Measurements from ENCODE around the gene TPM2. TPM values are rescaled to one million over a fixed set of nuclear protein-coding genes. Genes with fewer than 3 reads are reported as not detected.
A peak's percentile ranks its signal among the peaks of the same experiment; 100 is the strongest.

The TPM2 gene
- total and polyA plus RNA-seq, 9 of the 15 experiments (the other 6 are each of a cell fraction or from before 2014, with no cell fraction given), result 0.28 to 16.1 (median 4.5) TPM

- TF ChIP-seq, protein P1, sequence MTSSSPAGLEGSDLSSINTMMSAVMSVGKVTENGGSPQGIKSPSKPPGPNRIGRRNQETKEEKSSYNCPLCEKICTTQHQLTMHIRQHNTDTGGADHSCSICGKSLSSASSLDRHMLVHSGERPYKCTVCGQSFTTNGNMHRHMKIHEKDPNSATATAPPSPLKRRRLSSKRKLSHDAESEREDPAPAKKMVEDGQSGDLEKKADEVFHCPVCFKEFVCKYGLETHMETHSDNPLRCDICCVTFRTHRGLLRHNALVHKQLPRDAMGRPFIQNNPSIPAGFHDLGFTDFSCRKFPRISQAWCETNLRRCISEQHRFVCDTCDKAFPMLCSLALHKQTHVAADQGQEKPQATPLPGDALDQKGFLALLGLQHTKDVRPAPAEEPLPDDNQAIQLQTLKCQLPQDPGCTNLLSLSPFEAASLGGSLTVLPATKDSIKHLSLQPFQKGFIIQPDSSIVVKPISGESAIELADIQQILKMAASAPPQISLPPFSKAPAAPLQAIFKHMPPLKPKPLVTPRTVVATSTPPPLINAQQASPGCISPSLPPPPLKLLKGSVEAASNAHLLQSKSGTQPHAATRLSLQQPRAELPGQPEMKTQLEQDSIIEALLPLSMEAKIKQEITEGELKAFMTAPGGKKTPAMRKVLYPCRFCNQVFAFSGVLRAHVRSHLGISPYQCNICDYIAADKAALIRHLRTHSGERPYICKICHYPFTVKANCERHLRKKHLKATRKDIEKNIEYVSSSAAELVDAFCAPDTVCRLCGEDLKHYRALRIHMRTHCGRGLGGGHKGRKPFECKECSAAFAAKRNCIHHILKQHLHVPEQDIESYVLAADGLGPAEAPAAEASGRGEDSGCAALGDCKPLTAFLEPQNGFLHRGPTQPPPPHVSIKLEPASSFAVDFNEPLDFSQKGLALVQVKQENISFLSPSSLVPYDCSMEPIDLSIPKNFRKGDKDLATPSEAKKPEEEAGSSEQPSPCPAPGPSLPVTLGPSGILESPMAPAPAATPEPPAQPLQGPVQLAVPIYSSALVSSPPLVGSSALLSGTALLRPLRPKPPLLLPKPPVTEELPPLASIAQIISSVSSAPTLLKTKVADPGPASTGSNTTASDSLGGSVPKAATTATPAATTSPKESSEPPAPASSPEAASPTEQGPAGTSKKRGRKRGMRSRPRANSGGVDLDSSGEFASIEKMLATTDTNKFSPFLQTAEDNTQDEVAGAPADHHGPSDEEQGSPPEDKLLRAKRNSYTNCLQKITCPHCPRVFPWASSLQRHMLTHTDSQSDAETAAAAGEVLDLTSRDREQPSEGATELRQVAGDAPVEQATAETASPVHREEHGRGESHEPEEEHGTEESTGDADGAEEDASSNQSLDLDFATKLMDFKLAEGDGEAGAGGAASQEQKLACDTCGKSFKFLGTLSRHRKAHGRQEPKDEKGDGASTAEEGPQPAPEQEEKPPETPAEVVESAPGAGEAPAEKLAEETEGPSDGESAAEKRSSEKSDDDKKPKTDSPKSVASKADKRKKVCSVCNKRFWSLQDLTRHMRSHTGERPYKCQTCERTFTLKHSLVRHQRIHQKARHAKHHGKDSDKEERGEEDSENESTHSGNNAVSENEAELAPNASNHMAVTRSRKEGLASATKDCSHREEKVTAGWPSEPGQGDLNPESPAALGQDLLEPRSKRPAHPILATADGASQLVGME (CRISPR knock-in tag; IDR thresholded peaks at IDR 0.05), result no peak
- no peak for TF ChIP-seq PHB (CRISPR knock-in tag; IDR thresholded peaks at IDR 0.05)
- peak; percentile 88 for TF ChIP-seq ETV1 (tag; conservative IDR thresholded peaks at IDR 0.05; ENCODE audit: low read depth)
- peak in 1 of 2 experiments; percentile 94; a peak in 1 of 4 replicates for TF ChIP-seq KDM4B (IDR thresholded peaks at IDR 0.05; ENCODE audit: borderline replicate concordance in 2 of 2, low read depth in 1 of 2)
- TF ChIP-seq ASH1L (IDR thresholded peaks at IDR 0.05; ENCODE audit: borderline replicate concordance, low read depth, partially characterized antibody), result no peak
- TF ChIP-seq, protein P2, sequence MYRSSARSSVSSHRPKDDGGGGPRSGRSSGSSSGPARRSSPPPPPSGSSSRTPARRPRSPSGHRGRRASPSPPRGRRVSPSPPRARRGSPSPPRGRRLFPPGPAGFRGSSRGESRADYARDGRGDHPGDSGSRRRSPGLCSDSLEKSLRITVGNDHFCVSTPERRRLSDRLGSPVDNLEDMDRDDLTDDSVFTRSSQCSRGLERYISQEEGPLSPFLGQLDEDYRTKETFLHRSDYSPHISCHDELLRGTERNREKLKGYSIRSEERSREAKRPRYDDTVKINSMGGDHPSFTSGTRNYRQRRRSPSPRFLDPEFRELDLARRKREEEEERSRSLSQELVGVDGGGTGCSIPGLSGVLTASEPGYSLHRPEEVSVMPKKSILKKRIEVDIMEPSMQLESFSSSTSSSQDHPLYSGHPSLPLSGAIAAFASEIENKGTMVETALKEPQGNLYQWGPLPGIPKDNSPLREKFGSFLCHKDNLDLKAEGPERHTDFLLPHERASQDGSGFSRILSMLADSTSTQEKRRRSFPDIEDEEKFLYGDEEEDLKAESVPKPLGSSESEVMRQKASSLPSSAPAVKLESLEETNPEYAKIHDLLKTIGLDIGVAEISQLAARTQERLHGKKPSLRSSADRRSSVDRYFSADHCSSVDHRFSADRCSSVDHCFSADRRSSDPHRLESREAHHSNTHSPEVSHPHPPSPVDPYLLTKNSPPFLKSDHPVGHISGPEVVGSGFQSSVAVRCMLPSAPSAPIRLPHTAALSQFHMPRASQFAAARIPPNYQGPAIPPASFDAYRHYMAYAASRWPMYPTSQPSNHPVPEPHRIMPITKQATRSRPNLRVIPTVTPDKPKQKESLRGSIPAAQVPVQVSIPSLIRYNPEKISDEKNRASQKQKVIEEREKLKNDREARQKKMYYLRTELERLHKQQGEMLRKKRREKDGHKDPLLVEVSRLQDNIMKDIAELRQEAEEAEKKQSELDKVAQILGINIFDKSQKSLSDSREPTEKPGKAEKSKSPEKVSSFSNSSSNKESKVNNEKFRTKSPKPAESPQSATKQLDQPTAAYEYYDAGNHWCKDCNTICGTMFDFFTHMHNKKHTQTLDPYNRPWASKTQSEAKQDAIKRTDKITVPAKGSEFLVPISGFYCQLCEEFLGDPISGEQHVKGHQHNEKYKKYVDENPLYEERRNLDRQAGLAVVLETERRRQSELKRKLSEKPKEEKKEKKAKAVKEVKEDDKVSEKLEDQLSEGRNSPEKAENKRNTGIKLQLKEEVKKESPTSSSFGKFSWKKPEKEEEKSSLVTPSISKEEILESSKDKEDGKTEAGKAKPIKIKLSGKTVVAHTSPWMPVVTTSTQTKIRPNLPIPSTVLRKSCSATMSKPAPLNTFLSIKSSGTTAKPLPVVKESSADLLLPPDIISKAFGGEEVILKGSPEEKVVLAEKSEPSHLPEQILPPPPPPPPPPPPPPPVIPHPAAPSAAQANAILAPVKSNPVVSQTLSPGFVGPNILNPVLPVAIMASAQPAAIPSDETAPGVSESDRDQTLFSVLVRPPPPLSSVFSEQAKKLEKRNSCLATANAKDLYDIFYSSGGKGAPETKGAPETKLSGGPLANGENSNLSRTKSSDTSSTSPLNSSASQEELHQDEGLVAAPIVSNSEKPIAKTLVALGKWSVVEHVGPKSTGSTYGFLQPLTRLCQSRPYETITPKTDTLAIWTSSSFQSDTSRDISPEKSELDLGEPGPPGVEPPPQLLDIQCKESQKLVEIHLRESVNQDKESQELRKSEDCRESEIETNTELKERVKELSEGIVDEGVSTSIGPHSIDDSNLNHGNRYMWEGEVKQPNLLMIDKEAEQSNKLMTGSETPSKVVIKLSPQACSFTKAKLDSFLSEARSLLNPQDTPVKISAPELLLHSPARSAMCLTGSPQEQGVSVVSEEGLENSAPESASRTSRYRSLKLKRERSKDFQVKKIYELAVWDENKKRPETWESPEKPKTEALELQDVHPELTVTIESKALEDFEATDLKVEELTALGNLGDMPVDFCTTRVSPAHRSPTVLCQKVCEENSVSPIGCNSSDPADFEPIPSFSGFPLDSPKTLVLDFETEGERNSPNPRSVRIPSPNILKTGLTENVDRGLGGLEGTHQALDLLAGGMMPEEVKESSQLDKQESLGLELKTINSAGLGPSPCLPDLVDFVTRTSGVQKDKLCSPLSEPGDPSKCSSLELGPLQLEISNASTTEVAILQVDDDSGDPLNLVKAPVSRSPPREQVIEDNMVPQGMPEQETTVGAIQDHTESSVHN (IDR thresholded peaks at IDR 0.05; ENCODE audit: borderline replicate concordance in 1 of 2, low read depth in 1 of 2), result no peak
- TF ChIP-seq, protein P3, sequence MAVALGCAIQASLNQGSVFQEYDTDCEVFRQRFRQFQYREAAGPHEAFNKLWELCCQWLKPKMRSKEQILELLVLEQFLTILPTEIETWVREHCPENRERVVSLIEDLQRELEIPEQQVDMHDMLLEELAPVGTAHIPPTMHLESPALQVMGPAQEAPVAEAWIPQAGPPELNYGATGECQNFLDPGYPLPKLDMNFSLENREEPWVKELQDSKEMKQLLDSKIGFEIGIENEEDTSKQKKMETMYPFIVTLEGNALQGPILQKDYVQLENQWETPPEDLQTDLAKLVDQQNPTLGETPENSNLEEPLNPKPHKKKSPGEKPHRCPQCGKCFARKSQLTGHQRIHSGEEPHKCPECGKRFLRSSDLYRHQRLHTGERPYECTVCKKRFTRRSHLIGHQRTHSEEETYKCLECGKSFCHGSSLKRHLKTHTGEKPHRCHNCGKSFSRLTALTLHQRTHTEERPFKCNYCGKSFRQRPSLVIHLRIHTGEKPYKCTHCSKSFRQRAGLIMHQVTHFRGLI (CRISPR knock-in tag; IDR thresholded peaks at IDR 0.05), result no peak
- TF ChIP-seq RAD21 (CRISPR knock-in tag; conservative IDR thresholded peaks at IDR 0.05 in 1 of 2, IDR thresholded peaks at IDR 0.05 in 1 of 2), result no peak
- 0 out of 2 replicates have a peak, but pooled peaks have one; percentile 6 for TF ChIP-seq BHLHE40 (IDR thresholded peaks at IDR 0.05; ENCODE audit: low read length)
Measured at GRCh38 chr9:35732185-35732799, 42.6 kb upstream of the TPM2 start, which contains the start of the genes CREB3 and TLN1 (continued).
